GM12878 (cell line): Measurements from ENCODE around the gene FHL2. TPM values are rescaled to one million over a fixed set of nuclear protein-coding genes. Genes with fewer than 3 reads are reported as not detected.

Experiments
- ATAC-seq: fragments of 200-7000 bp; cut with Tn5 transposase; 3 replicates; pipeline ENCODE4 v1.9.1; 2020; ENCODE audit warnings: mild to moderate bottlenecking, moderate library complexity
- BruUV-seq: library from RNA; stranded (reverse); fragments of 400-500 nt; replicated peaks from 2 replicates; lab custom pipeline; 2021; lab: Mats Ljungman, UMichigan
- CTCF ChIA-PET: fragments of 300-600 bp; sonication (Branson Sonifier 250); formaldehyde crosslinking; extraction: SDS; loops from one replicate; lab custom pipeline; 2021; ENCODE audit warnings: inconsistent platforms; lab: Yijun Ruan, JAX
- POLR2A ChIA-PET: fragments of 350-600 bp; formaldehyde crosslinking; extraction: SDS; loops from one replicate; lab custom pipeline; 2021; ENCODE audit warnings: inconsistent platforms; lab: Charles Lee
- RAD21 ChIA-PET: fragments of 300-600 bp; sonication (Branson Sonifier 250); formaldehyde crosslinking; loops from one replicate; lab custom pipeline; 2023; ENCODE audit warnings: antibody characterized with exemption; ENCODE audit not compliant: unreplicated experiment; lab: Charles Lee
- SMC1A ChIA-PET: fragments of 300-600 bp; sonication (Branson Sonifier 250); formaldehyde crosslinking; loops from one replicate; lab custom pipeline; 2023; ENCODE audit not compliant: unreplicated experiment, uncharacterized antibody; lab: Charles Lee
- DNase-seq: peaks from one replicate; pipeline ENCODE4 v3.0.0-alpha.2; 2011; ENCODE audit warnings: low read depth, low spot score
- FAIRE-seq: peaks from 3 replicates; lab custom pipeline; 2011; peaks lifted over from hg19 to GRCh38; lab: Jason Lieb, UNC
- H2AFZ ChIP-seq: 2 replicates; pipeline ENCODE4 v1.6.0; 2011; ENCODE audit warnings: low read depth, low read length, control low read depth; ENCODE audit not compliant: control insufficient read depth
- H3K27ac ChIP-seq: 2 replicates; pipeline ENCODE4 v1.5.1; 2011; ENCODE audit warnings: control low read depth; ENCODE audit not compliant: control insufficient read depth, insufficient read depth
- H3K27me3 ChIP-seq, 2 experiments: replicated peaks in 1 of 2; 2 replicates each; pipeline versions ENCODE4 v1.6.0 to v1.6.1; 2011; ENCODE audit warnings: low read length in 1 of 2; ENCODE audit not compliant: control insufficient read depth in 2 of 2, insufficient read depth in 2 of 2
- H3K36me3 ChIP-seq, 2 experiments: 2 replicates each; pipeline ENCODE4 v1.5.1; 2011; ENCODE audit warnings: low read length in 1 of 2; ENCODE audit not compliant: control insufficient read depth in 2 of 2, insufficient read depth in 2 of 2
- H3K4me1 ChIP-seq: 2 replicates; pipeline ENCODE4 v1.6.1; 2011; ENCODE audit warnings: mild to moderate bottlenecking, low read length, moderate library complexity, mixed read lengths; ENCODE audit not compliant: control insufficient read depth, insufficient read depth
- H3K4me2 ChIP-seq: 2 replicates; pipeline ENCODE4 v1.6.0; 2011; ENCODE audit warnings: control low read depth; ENCODE audit not compliant: control insufficient read depth, insufficient read depth
- H3K4me3 ChIP-seq: fragments of 200-600 bp; sonication (generic); 2 replicates; pipeline ENCODE4 v1.5.1; 2016
- H3K79me2 ChIP-seq: 2 replicates; pipeline ENCODE4 v1.6.0; 2011; ENCODE audit warnings: low read length; ENCODE audit not compliant: control insufficient read depth, insufficient read depth
- H3K9ac ChIP-seq: 2 replicates; pipeline ENCODE4 v1.8.0; 2011; ENCODE audit warnings: low read length, control low read depth, mixed read lengths; ENCODE audit not compliant: control insufficient read depth, insufficient read depth
- H3K9me3 ChIP-seq: replicated peaks from 3 replicates; pipeline ENCODE4 v1.5.1; 2011; ENCODE audit warnings: mild to moderate bottlenecking, low read length; ENCODE audit not compliant: control insufficient read depth, insufficient read depth
- H4K20me1 ChIP-seq: 2 replicates; pipeline ENCODE4 v1.6.0; 2011; ENCODE audit not compliant: control insufficient read depth, insufficient read depth
- DPF2 ChIP-seq: fragments of 450-650 bp; IDR thresholded peaks from 2 replicates; pipeline ENCODE4 v1.6.1; 2017; ENCODE audit warnings: mild to moderate bottlenecking
- EED ChIP-seq: sonication (generic); IDR thresholded peaks from 2 replicates; pipeline ENCODE4 v1.6.1; 2016; ENCODE audit warnings: antibody characterized with exemption, low read depth
- ELK1 ChIP-seq: IDR thresholded peaks from 2 replicates; pipeline ENCODE4 v1.6.1; 2012; ENCODE audit warnings: low read depth, low read length, improper control_type of control experiment
- EP300 ChIP-seq, 2 experiments: fragments of 150-350 bp in 1 of 2; IDR thresholded peaks; 2 replicates each; pipeline ENCODE4 v1.6.1; 2011 to 2012; ENCODE audit warnings: low read depth in 2 of 2, low read length in 2 of 2, borderline replicate concordance in 1 of 2, improper control_type of control experiment in 1 of 2, inconsistent platforms in 1 of 2; ENCODE audit not compliant: control insufficient read depth in 1 of 2
- ETV6 ChIP-seq, 2 experiments: fragments of 450-650 bp in 1 of 2; IDR thresholded peaks in 1 of 2; conservative IDR thresholded peaks in 1 of 2; 2 replicates each; pipeline ENCODE4 v1.6.1; 2014; ENCODE audit warnings: antibody characterized with exemption in 1 of 2, borderline replicate concordance in 1 of 2, low read depth in 1 of 2, mild to moderate bottlenecking in 1 of 2, moderate library complexity in 1 of 2
- MYC ChIP-seq: IDR thresholded peaks from 2 replicates; pipeline ENCODE4 v1.6.1; 2011; ENCODE audit warnings: mild to moderate bottlenecking, low read length, moderate library complexity, inconsistent platforms; ENCODE audit not compliant: insufficient read depth, insufficient replicate concordance, insufficient read length, severe bottlenecking
- NFYA ChIP-seq: IDR thresholded peaks from 2 replicates; pipeline ENCODE4 v1.6.1; 2011; ENCODE audit warnings: low read depth, mild to moderate bottlenecking, low read length, improper control_type of control experiment, borderline replicate concordance
- NRF1 ChIP-seq: conservative IDR thresholded peaks from 2 replicates; pipeline ENCODE4 v1.6.1; 2011; ENCODE audit warnings: mild to moderate bottlenecking, low read depth, low read length, improper control_type of control experiment
- POLR2A ChIP-seq: IDR thresholded peaks from 2 replicates; pipeline ENCODE4 v1.6.1; 2011; ENCODE audit warnings: low read depth, mild to moderate bottlenecking, low read length
- POLR2AphosphoS5 ChIP-seq: IDR thresholded peaks from 2 replicates; pipeline ENCODE4 v1.6.1; 2011; ENCODE audit warnings: mild to moderate bottlenecking, low read length, inconsistent platforms
- SMAD5 ChIP-seq: IDR thresholded peaks from 2 replicates; pipeline ENCODE4 v1.6.1; 2016; ENCODE audit warnings: antibody characterized with exemption, low read depth
- SREBF2 ChIP-seq: IDR thresholded peaks from 2 replicates; pipeline ENCODE4 v1.6.1; 2012; ENCODE audit warnings: mild to moderate bottlenecking, low read length
- SUPT20H ChIP-seq: IDR thresholded peaks from 2 replicates; pipeline ENCODE4 v1.6.1; 2011; ENCODE audit warnings: low read depth, mild to moderate bottlenecking, low read length, moderate library complexity, borderline replicate concordance; ENCODE audit not compliant: control insufficient read depth
- ZBED1 ChIP-seq: IDR thresholded peaks from 2 replicates; pipeline ENCODE4 v1.6.1; 2016; ENCODE audit warnings: borderline replicate concordance
- ZNF217 ChIP-seq: fragments of 450-650 bp; IDR thresholded peaks from 2 replicates; pipeline ENCODE4 v1.6.1; 2017; ENCODE audit warnings: antibody characterized with exemption, mild to moderate bottlenecking
- WGBS: methylation state at CpG from one replicate; pipeline ENCODE4 v1.1.6; 2016; ENCODE audit warnings: low lambda C conversion rate; ENCODE audit not compliant: insufficient replicate concordance, insufficient coverage; ENCODE audit errors: missing lambda C conversion rate; 5-methylcytosine and 5-hydroxymethylcytosine counted together
- in situ Hi-C: fragments of 300-500 bp; cut with MboI; formaldehyde crosslinking; loops from 9 replicates; pipeline ENCODE4 v1.14.3; 2018; ENCODE audit warnings: mixed read lengths
- intact Hi-C: fragments of 100-400 bp; cut with micrococcal nuclease; formaldehyde crosslinking; loops from one replicate; pipeline ENCODE4 v1.14.2; 2022; ENCODE audit not compliant: unreplicated experiment
- polyA plus RNA-seq, 11 experiments: library from polyadenylated mRNA; depleted of rRNA in 4 of 11; unstranded in 6 of 11; stranded (reverse) in 5 of 11; fragments of >200 nt; fragmentation: Nextera tagmentation in 4 of 11; fragmentation: Illumina TruSeq in 1 of 11; extraction: Ambion mirVana in 4 of 11; extraction: Trizol in 1 of 11; gene quantifications; 1 replicate in 1 of 11; 2 replicates in 10 of 11; pipeline versions ENCODE4 v1.2.1 to v1.2.3, GENCODE V29; 2011 to 2016; ENCODE audit warnings: inconsistent platforms in 2 of 11, missing spikeins in 2 of 11, low read depth in 1 of 11
- total RNA-seq, 4 experiments: library from RNA; depleted of rRNA in 3 of 4; stranded (reverse); fragments of >200 nt in 3 of 4; fragmentation: Illumina TruSeq in 1 of 4; extraction: Trizol in 1 of 4; gene quantifications; 2 replicates each; pipeline versions ENCODE4 v1.2.1 to v1.2.3, GENCODE V29; 2013 to 2021
- TF ChIP-seq, protein P1 (sequence below): fragments of 450-650 bp; IDR thresholded peaks from 2 replicates; pipeline ENCODE4 v1.6.1; 2018; ENCODE audit warnings: mild to moderate bottlenecking, low read depth, moderate library complexity; ENCODE audit not compliant: partially characterized antibody
- TF ChIP-seq, protein P2 (sequence below): IDR thresholded peaks from 2 replicates; pipeline ENCODE4 v1.6.1; 2012; ENCODE audit warnings: improper control_type of control experiment, low read depth, low read length; ENCODE audit not compliant: insufficient replicate concordance

The FHL2 gene
- total and polyA plus RNA-seq, 10 of the 15 experiments (the other 5 are each of a cell fraction or from before 2014, with no cell fraction given) = 2.2 to 9.9 (median 4.5) TPM

DNA sequence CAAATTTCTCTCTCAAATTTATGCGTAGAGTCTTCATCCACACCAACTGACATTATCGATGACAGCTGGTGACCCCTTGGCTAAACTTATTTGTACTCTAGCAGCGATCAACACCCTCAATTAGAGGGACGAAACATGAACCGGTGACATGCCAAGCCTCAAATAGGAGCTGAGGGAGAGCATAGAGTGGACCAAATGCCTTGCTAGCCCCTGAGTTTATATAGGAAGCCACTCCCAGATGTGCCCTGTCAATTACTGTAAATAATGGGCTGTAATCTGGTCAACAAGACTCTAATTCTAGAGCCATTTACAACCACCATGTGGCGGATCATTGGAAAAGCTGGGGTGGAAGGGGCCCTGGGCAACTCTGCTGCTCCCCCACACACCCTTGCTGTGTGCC is 47.6 kb upstream of the FHL2 start:
- no peaks in the 10 kb centered on the region for H4K20me1 ChIP-seq
- ChIA-PET POLR2A (no interaction called here), RAD21 (no interaction called here), CTCF (no interaction called here), SMC1A (no interaction called here)
- FAIRE-seq = no peak
- H3K27ac ChIP-seq = no peak overlapping the region
- no TSS peak for BruUV-seq
- no peak overlapping the region for H3K9ac ChIP-seq
- WGBS = 64% methylated on average over 6 of the region's 6 CpGs
- H3K27me3 ChIP-seq = peaks cover 0 to 3% of the 10 kb centered on the region in 2 experiments; a peak in 2 of 4 replicates
- intact Hi-C loops (no loop called here), in situ Hi-C loops (no loop called here)
- no peak for ATAC-seq
- no peaks in the 10 kb centered on the region for H3K79me2 ChIP-seq
- H3K4me3 ChIP-seq = no peak overlapping the region
- no peaks in the 10 kb centered on the region for H3K36me3 ChIP-seq
- H3K4me2 ChIP-seq = no peak overlapping the region
- no peak overlapping the region for H2AFZ ChIP-seq
- H3K4me1 ChIP-seq = no peaks in the 10 kb centered on the region
- no peaks in the 10 kb centered on the region for H3K9me3 ChIP-seq
- no peak for DNase-seq
- TF ChIP-seq ZNF217 = no peak
- TF ChIP-seq SUPT20H = no peak
- TF ChIP-seq SMAD5 = no peak
- no peak for TF ChIP-seq NFYA
- no peak for TF ChIP-seq MYC
- no peak for TF ChIP-seq ELK1
- TF ChIP-seq NRF1 = no peak
- TF ChIP-seq, protein P1, sequence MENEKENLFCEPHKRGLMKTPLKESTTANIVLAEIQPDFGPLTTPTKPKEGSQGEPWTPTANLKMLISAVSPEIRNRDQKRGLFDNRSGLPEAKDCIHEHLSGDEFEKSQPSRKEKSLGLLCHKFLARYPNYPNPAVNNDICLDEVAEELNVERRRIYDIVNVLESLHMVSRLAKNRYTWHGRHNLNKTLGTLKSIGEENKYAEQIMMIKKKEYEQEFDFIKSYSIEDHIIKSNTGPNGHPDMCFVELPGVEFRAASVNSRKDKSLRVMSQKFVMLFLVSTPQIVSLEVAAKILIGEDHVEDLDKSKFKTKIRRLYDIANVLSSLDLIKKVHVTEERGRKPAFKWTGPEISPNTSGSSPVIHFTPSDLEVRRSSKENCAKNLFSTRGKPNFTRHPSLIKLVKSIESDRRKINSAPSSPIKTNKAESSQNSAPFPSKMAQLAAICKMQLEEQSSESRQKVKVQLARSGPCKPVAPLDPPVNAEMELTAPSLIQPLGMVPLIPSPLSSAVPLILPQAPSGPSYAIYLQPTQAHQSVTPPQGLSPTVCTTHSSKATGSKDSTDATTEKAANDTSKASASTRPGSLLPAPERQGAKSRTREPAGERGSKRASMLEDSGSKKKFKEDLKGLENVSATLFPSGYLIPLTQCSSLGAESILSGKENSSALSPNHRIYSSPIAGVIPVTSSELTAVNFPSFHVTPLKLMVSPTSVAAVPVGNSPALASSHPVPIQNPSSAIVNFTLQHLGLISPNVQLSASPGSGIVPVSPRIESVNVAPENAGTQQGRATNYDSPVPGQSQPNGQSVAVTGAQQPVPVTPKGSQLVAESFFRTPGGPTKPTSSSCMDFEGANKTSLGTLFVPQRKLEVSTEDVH = no peak
- TF ChIP-seq, protein P2, sequence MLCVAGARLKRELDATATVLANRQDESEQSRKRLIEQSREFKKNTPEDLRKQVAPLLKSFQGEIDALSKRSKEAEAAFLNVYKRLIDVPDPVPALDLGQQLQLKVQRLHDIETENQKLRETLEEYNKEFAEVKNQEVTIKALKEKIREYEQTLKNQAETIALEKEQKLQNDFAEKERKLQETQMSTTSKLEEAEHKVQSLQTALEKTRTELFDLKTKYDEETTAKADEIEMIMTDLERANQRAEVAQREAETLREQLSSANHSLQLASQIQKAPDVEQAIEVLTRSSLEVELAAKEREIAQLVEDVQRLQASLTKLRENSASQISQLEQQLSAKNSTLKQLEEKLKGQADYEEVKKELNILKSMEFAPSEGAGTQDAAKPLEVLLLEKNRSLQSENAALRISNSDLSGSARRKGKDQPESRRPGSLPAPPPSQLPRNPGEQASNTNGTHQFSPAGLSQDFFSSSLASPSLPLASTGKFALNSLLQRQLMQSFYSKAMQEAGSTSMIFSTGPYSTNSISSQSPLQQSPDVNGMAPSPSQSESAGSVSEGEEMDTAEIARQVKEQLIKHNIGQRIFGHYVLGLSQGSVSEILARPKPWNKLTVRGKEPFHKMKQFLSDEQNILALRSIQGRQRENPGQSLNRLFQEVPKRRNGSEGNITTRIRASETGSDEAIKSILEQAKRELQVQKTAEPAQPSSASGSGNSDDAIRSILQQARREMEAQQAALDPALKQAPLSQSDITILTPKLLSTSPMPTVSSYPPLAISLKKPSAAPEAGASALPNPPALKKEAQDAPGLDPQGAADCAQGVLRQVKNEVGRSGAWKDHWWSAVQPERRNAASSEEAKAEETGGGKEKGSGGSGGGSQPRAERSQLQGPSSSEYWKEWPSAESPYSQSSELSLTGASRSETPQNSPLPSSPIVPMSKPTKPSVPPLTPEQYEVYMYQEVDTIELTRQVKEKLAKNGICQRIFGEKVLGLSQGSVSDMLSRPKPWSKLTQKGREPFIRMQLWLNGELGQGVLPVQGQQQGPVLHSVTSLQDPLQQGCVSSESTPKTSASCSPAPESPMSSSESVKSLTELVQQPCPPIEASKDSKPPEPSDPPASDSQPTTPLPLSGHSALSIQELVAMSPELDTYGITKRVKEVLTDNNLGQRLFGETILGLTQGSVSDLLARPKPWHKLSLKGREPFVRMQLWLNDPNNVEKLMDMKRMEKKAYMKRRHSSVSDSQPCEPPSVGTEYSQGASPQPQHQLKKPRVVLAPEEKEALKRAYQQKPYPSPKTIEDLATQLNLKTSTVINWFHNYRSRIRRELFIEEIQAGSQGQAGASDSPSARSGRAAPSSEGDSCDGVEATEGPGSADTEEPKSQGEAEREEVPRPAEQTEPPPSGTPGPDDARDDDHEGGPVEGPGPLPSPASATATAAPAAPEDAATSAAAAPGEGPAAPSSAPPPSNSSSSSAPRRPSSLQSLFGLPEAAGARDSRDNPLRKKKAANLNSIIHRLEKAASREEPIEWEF = no peak
- no peak for TF ChIP-seq EP300 (IDR thresholded peaks at IDR 0.05; ENCODE audit: borderline replicate concordance in 1 of 2, control insufficient read depth in 1 of 2, low read depth in 2 of 2, low read length in 2 of 2)
- TF ChIP-seq ETV6 (conservative IDR thresholded peaks at IDR 0.05 in 1 of 2, IDR thresholded peaks at IDR 0.05 in 1 of 2; ENCODE audit: borderline replicate concordance in 1 of 2, low read depth in 1 of 2) = no peak
- no peak for TF ChIP-seq POLR2AphosphoS5
- TF ChIP-seq POLR2A = no peak
- no peak for TF ChIP-seq EED
- no peak for TF ChIP-seq SREBF2
- TF ChIP-seq DPF2 = no peak
- TF ChIP-seq ZBED1 = no peak
